ENCODE results near the gene SMAD3. TPM values are rescaled to one million over a fixed set of nuclear protein-coding genes. Genes with fewer than 3 reads are reported as not detected.

The SMAD3 gene
- total RNA-seq, 1 donor, result 67.8 TPM

DNA sequence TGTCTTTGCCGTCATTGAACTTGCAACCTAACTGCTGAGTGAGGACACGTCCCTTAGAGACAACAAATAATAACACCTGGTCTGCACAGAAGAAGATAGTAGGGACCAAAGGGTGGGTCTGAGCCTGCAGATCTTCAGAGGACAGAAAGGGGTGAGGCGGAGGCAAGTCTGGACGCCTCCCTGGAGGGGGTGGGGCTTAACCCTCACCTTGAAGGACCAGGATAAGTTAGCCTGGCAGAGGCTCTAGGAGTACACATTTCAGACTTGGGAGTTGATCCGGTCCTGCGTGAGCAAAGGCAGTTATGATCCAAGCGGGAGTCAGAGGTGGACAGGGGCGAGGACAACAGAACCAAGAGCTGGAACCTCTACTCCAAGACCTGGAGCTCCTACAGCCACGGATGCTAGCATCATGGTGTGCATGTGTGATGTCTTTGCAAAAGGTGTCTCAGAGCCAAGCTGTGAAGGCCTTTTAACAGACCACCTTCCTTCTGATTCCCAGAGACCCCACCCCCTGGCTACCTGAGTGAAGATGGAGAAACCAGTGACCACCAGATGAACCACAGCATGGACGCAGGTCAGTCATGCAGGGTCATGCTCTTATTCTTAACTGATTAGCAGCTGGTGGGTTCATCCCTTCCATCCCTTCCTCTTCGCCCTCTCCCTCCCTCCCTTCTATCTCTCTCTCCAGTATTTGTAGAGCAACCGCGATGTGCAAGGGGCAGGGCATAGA, 101.0 kb downstream of the SMAD3 start:
- no peak for DNase-seq (ENCODE audit: low read depth)
- TF ChIP-seq, protein P1, sequence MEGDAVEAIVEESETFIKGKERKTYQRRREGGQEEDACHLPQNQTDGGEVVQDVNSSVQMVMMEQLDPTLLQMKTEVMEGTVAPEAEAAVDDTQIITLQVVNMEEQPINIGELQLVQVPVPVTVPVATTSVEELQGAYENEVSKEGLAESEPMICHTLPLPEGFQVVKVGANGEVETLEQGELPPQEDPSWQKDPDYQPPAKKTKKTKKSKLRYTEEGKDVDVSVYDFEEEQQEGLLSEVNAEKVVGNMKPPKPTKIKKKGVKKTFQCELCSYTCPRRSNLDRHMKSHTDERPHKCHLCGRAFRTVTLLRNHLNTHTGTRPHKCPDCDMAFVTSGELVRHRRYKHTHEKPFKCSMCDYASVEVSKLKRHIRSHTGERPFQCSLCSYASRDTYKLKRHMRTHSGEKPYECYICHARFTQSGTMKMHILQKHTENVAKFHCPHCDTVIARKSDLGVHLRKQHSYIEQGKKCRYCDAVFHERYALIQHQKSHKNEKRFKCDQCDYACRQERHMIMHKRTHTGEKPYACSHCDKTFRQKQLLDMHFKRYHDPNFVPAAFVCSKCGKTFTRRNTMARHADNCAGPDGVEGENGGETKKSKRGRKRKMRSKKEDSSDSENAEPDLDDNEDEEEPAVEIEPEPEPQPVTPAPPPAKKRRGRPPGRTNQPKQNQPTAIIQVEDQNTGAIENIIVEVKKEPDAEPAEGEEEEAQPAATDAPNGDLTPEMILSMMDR (IDR thresholded peaks at IDR 0.05; ENCODE audit: insufficient read depth, low read depth, low read length), result no peak
- H3K4me3 ChIP-seq (ENCODE audit: low read depth, low read length), result no peak overlapping the region

DNA sequence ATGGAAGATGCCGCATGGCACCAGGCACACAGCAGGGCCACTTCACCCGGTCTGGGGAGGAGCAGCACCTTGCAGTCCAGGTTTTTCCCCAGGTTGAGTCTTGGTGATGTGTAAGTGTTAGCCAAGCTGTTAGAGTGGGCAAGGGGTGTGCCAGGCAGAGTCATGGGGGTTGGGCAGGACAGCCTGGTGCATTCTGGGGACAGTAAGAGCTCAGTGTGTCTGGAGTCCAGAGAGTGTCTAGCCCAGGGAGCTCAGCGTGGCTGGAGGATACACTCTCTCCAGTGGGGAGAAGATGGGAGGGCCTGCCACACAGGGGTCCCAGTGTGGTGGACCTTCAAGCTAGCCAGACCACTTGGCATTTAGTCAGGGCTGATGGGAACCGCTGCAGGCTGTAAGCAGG, 101.7 kb downstream of the SMAD3 start:
- no peak for DNase-seq (ENCODE audit: low read depth)
- TF ChIP-seq, protein P1 (IDR thresholded peaks at IDR 0.05; ENCODE audit: insufficient read depth, low read depth, low read length), result no peak
- no peak overlapping the region for H3K4me3 ChIP-seq (ENCODE audit: low read depth, low read length)

DNA sequence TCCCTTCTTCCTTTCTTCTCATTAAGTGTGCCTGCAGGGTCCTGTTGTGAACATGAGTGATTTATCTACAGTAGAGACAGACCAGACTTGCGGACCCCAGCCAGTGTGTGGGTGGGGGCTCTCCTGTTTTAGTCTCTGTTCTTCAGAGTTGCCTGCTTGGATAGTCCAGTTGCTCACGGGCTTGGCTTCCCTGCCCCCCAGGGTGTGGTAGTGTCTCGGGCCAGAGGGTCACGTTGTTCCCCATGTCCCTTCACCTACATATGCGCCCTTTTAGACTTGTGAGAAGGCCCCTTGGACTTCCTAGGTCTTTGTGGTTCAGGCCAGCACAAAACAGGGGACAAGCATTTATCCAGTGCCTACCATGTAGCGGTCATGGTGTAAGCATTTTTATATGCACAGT, 103.3 kb downstream of the SMAD3 start:
- DNase-seq (ENCODE audit: low read depth), result no peak
- no peak overlapping the region for H3K4me3 ChIP-seq (ENCODE audit: low read depth, low read length)
- TF ChIP-seq, protein P1 (IDR thresholded peaks at IDR 0.05; ENCODE audit: insufficient read depth, low read depth, low read length), result no peak

DNA sequence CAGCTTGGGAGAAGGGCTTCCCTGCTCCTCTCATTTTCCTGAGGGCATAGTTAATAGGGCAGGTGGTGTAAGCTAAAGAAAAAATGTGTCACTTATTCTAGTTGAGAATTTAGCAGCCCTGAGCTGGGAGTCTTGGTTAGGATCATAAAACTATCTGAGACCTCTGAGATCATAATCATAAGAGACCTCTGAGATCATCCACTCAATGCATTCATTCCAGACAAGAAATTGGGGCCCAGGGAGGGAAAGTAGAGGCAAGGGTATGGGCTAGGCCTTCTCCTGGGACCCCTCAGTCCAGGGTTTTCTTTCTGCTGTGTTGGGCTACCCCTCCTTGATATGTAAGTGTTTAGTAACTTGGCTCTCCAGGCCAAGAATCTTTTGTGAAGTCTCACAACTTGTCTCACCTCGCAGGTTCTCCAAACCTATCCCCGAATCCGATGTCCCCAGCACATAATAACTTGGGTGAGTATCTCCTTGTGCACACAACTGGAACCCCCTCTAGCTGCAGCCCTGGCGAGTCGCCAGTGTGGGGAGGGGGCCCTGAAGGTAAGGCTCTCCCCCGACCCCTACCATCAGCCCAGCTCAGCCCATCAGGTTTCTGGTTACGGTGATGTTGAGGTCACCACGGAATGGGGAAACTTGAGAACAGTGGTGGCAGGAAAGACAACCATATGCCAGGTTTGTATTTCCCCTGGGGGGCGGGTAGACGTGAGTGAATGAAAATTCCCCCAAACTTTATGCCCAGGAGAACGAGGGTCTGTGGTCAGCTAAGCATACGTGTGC, 104.9 kb downstream of the SMAD3 start:
- no peak for DNase-seq (ENCODE audit: low read depth)
- no peak overlapping the region for H3K4me3 ChIP-seq (ENCODE audit: low read depth, low read length)
- TF ChIP-seq, protein P1 (IDR thresholded peaks at IDR 0.05; ENCODE audit: insufficient read depth, low read depth, low read length), result no peak

DNA sequence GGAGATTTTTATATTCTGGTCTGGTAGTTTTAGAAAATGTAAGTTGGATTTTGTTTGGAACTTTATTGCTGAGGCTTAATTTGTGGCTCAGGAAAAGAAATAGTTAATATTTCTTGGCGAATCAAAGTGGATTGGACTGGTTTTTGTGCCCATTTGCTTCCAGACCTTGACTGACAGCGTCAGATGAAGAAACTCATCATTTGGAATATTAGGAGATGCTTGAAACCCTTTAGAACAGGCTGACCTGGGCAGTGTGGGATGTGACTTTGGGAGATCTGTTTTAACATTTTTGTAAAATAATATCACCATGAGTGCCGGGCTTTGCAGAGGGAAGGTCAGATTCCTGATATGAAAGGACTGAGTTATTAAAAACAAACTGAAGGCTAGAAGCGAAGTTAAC, 106.1 kb downstream of the SMAD3 start:
- DNase-seq (ENCODE audit: low read depth), result no peak
- TF ChIP-seq, protein P1 (IDR thresholded peaks at IDR 0.05; ENCODE audit: insufficient read depth, low read depth, low read length), result no peak
- no peak overlapping the region for H3K4me3 ChIP-seq (ENCODE audit: low read depth, low read length)

DNA sequence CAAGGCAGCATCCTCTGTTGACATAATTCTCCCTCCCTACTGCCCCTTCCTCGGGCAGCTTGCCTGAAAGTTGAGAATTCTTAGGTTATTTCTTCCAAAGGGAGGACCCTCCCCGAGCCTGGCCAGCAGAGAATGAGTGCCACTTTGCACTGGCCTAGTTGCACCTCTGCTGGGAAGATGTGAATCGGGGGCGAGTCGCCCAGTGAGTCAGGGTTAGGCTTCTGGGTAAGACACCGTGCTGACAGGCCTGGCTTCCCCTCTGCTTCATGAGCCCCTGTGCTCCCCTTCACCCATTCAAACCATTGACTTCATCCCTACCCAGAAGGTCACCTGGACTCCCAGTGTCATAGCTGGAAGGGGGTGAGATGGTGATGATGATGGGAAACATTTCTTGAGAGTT, 106.8 kb downstream of the SMAD3 start:
- TF ChIP-seq, protein P1 (IDR thresholded peaks at IDR 0.05; ENCODE audit: insufficient read depth, low read depth, low read length), result no peak
- H3K4me3 ChIP-seq (ENCODE audit: low read depth, low read length), result no peak overlapping the region
- no peak for DNase-seq (ENCODE audit: low read depth)
